ENCODE data around the gene NACC1.
"Not testable (repeated sequence)": the region's sequence is repeated elsewhere in the genome, so short reads cannot be mapped to it uniquely, and the experiment has no call there.

Gene NACC1

GRCh38 chr19:13166151-13166550 lies 48.1 kb downstream of the NACC1 start:
- DNase-seq = not testable (repeated sequence)

GRCh38 chr19:13169769-13170168 lies 51.7 kb downstream of the NACC1 start:
- no peak for DNase-seq

GRCh38 chr19:13171146-13171545 lies 53.1 kb downstream of the NACC1 start:
- no peak for DNase-seq

- peak; percentile 75 for DNase-seq
Observed at GRCh38 chr19:13172346-13173138, 54.5 kb downstream of the NACC1 start.

GRCh38 chr19:13173139-13173737 lies 55.2 kb downstream of the NACC1 start:
- no peak for DNase-seq

GRCh38 chr19:13176345-13176744 lies 58.3 kb downstream of the NACC1 start:
- DNase-seq = no peak

GRCh38 chr19:13177584-13177983 lies 59.5 kb downstream of the NACC1 start:
- not testable (repeated sequence) for DNase-seq

- DNase-seq = not testable (repeated sequence)
Observed at GRCh38 chr19:13178291-13178690, 60.2 kb downstream of the NACC1 start.

- peak; percentile 34 for DNase-seq
Observed at GRCh38 chr19:13181747-13182388, 63.8 kb downstream of the NACC1 start.

- DNase-seq = not testable (repeated sequence)
Observed at GRCh38 chr19:13184926-13185325, 66.9 kb downstream of the NACC1 start.

GRCh38 chr19:13185763-13186657 lies 67.9 kb downstream of the NACC1 start:
- DNase-seq = not testable (repeated sequence)

- not testable (repeated sequence) for DNase-seq
Observed at GRCh38 chr19:13186688-13187087, 68.6 kb downstream of the NACC1 start.

GRCh38 chr19:13187419-13187818 lies 69.4 kb downstream of the NACC1 start:
- DNase-seq = no peak

- no peak for DNase-seq
Observed at GRCh38 chr19:13189600-13189999, 71.5 kb downstream of the NACC1 start.

Data from stimulated activated naive CD4-positive, alpha-beta T cell treated with Interleukin-2 at 50 U/mL for 16 hours (primary cell).